Measurements from ENCODE around the gene STRA8.

Gene STRA8

DNA sequence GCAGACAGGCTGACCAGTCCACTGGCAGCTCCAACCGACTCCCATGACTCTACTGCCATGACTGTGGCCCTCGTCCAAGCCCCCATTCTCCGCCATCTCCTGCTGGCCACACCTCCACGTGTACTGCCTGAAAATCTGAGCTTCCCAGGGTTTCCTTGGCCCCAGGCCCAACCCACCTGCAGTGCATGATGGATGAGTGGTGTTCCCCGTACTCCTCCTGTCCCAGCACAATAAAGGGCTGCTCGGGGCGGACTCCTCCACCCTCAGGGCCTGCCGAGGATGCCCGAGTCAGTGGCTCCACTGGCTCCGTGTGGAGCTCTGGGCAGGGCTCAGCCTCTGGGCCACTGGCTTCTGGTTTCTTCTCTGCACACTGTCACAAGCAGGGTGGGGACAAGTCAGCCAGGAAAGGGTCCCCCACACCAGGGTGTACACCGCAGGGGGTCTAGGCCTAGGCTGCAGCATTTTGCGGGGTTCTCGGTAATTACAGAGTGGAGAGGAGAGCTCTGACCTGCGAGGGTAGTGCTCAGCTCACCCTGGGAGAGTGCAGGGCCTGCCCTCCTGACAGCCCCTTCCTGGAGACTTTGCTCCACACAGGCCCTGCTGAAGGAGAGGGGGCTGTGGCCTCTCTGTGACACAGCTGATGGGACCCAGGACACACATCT lies 37.5 kb upstream of the STRA8 start:
- TF ChIP-seq, protein P1, sequence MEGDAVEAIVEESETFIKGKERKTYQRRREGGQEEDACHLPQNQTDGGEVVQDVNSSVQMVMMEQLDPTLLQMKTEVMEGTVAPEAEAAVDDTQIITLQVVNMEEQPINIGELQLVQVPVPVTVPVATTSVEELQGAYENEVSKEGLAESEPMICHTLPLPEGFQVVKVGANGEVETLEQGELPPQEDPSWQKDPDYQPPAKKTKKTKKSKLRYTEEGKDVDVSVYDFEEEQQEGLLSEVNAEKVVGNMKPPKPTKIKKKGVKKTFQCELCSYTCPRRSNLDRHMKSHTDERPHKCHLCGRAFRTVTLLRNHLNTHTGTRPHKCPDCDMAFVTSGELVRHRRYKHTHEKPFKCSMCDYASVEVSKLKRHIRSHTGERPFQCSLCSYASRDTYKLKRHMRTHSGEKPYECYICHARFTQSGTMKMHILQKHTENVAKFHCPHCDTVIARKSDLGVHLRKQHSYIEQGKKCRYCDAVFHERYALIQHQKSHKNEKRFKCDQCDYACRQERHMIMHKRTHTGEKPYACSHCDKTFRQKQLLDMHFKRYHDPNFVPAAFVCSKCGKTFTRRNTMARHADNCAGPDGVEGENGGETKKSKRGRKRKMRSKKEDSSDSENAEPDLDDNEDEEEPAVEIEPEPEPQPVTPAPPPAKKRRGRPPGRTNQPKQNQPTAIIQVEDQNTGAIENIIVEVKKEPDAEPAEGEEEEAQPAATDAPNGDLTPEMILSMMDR (IDR thresholded peaks at IDR 0.05): no peak
- no peak overlapping the region for H3K27ac ChIP-seq

DNA sequence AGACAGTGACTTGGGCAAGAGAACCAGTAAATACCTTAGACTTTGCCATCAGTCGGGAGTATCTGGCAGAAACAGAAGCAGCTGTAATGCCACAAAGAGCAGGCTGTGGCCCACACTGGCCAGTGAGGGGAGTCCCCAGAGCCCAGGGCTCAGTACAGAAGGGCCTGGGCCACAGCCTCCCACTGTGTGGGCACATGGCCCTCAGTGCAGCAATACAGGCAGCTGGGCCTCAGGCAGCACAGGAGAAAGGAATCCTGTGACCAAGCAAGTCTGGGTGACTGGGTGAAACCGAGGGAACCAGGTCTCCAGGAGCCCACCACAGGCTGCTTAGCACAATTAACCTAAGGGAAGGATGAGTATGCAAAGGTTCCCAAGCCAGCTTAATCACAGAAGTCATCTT lies 36.3 kb upstream of the STRA8 start:
- Histone ChIP-seq H3K4me2 (ENCODE audit: low read length) (no peak overlapping the region), H3K4me1 (peaks cover 4% of the 10 kb centered on the region), H3K27ac (no peak overlapping the region), H3K4me3 (ENCODE audit: low read depth, low read length) (no peak overlapping the region), H3K79me2 (no peaks in the 10 kb centered on the region), H3K27me3 (ENCODE audit: control insufficient read depth, insufficient read depth, low read length) (no peaks in the 10 kb centered on the region), H3K9ac (no peak overlapping the region), H3K9me3 (ENCODE audit: control insufficient read depth, low read length) (no peaks in the 10 kb centered on the region), H2AFZ (no peak overlapping the region), H3K36me3 (ENCODE audit: control insufficient read depth, insufficient read depth, low read length) (no peaks in the 10 kb centered on the region)
- TF ChIP-seq, protein P1 (IDR thresholded peaks at IDR 0.05): no peak

More for the DNA sequence above, 37.5 kb upstream of the STRA8 start:
- Histone ChIP-seq H3K9me3 (ENCODE audit: control insufficient read depth, low read length) (no peaks in the 10 kb centered on the region), H3K36me3 (ENCODE audit: control insufficient read depth, insufficient read depth, low read length) (no peaks in the 10 kb centered on the region), H3K4me2 (ENCODE audit: low read length) (no peak overlapping the region), H3K4me3 (ENCODE audit: low read depth, low read length) (no peak overlapping the region), H2AFZ (no peak overlapping the region), H3K4me1 (peaks cover 4% of the 10 kb centered on the region), H3K79me2 (no peaks in the 10 kb centered on the region), H3K27me3 (ENCODE audit: control insufficient read depth, insufficient read depth, low read length) (no peaks in the 10 kb centered on the region), H3K9ac (no peak overlapping the region)

DNA sequence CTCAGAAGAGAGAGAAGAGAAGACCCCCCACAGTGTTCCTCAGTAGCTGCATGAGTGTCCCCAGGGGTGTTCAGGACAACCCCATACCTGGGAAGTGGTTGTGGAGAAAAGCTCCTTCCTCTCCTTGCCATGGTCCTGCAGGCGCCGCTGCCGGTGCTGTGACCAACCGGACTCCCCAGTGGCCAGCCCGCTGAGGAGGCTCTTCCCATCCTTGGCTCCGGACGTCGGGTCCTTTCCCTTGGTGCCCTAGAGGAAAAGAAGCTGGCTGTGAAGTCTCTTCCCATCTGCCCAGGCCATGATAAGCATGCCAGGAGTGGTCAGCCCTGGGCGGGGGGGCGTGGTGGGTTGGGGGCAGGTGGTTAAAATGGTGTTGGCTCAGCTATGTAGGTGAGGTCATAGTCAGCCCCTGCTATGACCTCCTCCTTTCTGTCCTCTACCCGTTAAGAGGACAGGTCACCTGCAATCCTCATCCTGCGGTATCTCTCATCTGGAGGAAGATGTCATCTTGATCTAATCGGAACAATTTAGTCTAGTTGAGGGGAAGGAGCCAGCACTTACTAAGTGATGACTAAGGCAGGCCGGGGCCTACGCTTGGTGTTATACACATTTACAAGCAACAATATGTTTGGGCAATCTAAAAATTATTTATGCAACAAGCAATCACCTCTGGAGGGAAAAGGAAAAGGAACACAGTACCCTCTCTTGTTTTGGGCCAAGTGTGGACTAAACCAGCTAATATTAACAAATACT lies 35.6 kb upstream of the STRA8 start:
- Histone ChIP-seq H3K4me2 (ENCODE audit: low read length) (no peak overlapping the region), H3K79me2 (no peaks in the 10 kb centered on the region), H3K9ac (no peak overlapping the region), H3K27ac (no peak overlapping the region), H3K9me3 (ENCODE audit: control insufficient read depth, low read length) (no peaks in the 10 kb centered on the region), H2AFZ (no peak overlapping the region), H3K4me1 (peaks cover 4% of the 10 kb centered on the region), H3K36me3 (ENCODE audit: control insufficient read depth, insufficient read depth, low read length) (no peaks in the 10 kb centered on the region), H3K27me3 (ENCODE audit: control insufficient read depth, insufficient read depth, low read length) (no peaks in the 10 kb centered on the region), H3K4me3 (ENCODE audit: low read depth, low read length) (no peak overlapping the region)
- TF ChIP-seq, protein P1 (IDR thresholded peaks at IDR 0.05): no peak

DNA sequence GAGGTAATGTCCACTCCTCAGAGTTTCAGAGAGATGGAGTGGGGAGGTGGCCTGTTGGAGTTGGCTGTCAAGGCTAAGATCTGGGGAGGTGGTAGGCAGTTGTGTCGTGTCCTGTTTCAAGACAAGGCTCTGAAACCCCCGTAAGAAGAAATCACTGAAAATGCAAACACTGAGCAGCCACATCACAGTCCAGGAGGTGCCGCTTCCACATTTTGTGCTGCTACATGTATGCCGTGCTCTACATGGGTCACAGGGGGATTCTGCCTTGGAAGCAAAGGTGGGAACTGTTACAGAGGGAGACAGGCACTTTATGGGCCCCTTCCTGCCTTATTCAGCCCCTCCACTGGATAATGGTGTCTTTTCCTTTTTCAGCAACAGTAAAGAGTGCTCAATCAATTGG lies 34.2 kb upstream of the STRA8 start:
- TF ChIP-seq, protein P1 (IDR thresholded peaks at IDR 0.05): no peak
- Histone ChIP-seq H3K9me3 (ENCODE audit: control insufficient read depth, low read length) (no peaks in the 10 kb centered on the region), H3K79me2 (no peaks in the 10 kb centered on the region), H3K4me2 (ENCODE audit: low read length) (no peak overlapping the region), H2AFZ (no peak overlapping the region), H3K36me3 (ENCODE audit: control insufficient read depth, insufficient read depth, low read length) (no peaks in the 10 kb centered on the region), H3K27me3 (ENCODE audit: control insufficient read depth, insufficient read depth, low read length) (no peaks in the 10 kb centered on the region), H3K27ac (no peak overlapping the region), H3K4me1 (peaks cover 4% of the 10 kb centered on the region), H3K9ac (no peak overlapping the region), H3K4me3 (ENCODE audit: low read depth, low read length) (no peak overlapping the region)

Data from parathyroid adenoma (tissue), 2 donors.